PFSK-1 (cell line): ENCODE measurements around the gene ANGPT4.

Experiments
- REST ChIP-seq, 2 experiments: IDR thresholded peaks; 2 replicates each; pipeline versions ENCODE4 v1.6.1 to v1.8.0; 2011 to 2012; ENCODE audit warnings: low read depth in 2 of 2, low read length in 2 of 2, control low read depth in 1 of 2, inconsistent platforms in 1 of 2, mild to moderate bottlenecking in 1 of 2, moderate library complexity in 1 of 2; ENCODE audit not compliant: insufficient read depth in 1 of 2
- TAF1 ChIP-seq: IDR thresholded peaks from 2 replicates; pipeline ENCODE4 v1.6.1; 2012; ENCODE audit warnings: low read length, control low read depth, borderline replicate concordance; ENCODE audit not compliant: insufficient read depth

- TF ChIP-seq TAF1 (no peak), REST (IDR thresholded peaks at IDR 0.05; ENCODE audit: insufficient read depth in 1 of 2, low read depth in 2 of 2, low read length in 2 of 2) (no peak)
Observed at GRCh38 chr20:859751-860231, 56.3 kb downstream of the ANGPT4 start.
